Erythroblast (primary cell): ENCODE results near the gene NUP93.

Experiments
- DNase-seq, 2 experiments: peaks; one replicate each; lab custom pipeline; 2025; lab: John Stamatoyannopoulos, UW
- GATA1 ChIP-seq: IDR thresholded peaks from 2 replicates; pipeline ENCODE4 v1.6.1; 2011; ENCODE audit warnings: low read depth, mild to moderate bottlenecking, control low read depth, low read length, moderate library complexity
- POLR2A ChIP-seq: IDR thresholded peaks from 2 replicates; pipeline ENCODE4 v1.6.1; 2011; ENCODE audit warnings: mild to moderate bottlenecking, low read length

The NUP93 gene

DNA sequence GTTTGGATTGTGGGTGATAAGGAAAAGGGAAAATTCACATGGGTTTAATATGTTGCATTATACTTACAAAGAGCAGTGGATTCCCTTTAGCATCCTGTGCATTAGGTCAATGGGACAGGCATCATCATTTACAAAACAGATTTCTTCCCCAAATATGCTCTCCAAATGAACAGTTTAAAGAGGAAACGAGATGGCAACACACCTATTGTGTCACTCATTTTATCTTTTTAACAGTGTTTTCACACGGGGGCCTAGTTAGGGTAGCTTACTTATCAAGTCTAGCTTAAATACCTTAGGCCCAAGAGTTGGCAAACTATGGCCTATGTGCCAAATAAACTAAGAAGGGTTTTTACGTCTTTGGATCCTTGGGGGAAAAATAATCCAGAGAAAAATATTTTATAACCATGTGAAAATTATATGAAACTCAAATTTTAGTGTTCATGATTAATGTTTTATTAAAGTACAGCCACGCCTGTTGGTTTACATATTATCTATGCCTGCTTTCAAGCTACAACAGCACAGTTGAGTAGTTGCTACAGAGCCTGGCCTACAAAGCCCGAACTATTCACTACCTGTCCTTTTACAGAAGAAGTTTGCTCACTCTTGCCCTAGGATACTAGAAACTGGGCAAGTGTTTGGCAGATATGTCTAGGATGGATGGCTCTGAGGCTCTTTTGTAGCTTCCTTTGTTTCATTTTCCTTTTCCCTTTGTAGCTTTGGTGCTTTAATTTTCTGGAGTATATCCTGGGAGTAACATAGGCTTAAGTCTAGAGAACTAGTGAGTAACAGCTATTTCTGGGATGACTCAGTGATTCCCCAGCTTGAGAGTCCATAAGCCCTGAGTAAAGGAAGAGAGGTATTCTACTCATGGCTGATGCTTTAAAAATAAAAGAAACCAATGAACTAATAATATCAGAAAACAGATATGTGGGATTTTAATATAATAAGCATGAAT, 12.4 kb downstream of the NUP93 start:
- DNase-seq, result peak in 1 of 2 experiments; percentile 23
- TF ChIP-seq GATA1 (no peak), POLR2A (no peak)

- DNase-seq, result peak in 1 of 2 experiments; percentile 8
These were observed 13.9 kb downstream of the NUP93 start for GRCh38 chr16:56743840-56744239.

DNA sequence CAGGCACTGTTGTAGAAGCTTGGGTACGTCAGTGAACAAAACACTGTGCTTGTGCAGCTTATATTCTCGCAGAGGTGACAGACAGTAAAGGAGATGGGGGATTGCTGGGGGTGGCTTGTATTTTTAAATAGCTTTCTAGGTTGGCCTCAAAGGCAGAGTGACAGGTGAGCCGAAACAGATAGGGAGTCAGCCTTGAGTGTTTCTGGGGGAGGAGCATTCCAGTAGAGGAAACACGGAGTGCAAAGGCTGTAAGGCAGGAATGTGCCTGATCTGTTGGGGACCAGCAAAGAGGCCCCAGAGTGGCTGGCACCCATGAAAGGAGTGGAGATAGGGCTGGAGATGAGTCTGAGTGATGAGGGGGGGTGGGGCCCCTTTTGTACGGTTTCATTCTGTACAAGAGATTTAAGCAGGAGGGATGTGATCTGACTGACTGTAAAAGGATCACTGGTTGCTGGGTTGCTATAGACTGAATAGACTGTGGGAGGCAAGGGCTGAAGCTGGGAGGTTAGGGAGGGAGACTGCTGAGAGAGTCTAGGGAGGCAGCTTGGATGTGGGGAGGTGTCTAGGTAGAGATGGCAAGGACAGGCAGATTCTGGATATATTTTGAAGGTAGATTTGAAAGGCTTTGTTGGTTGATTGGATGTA, 15.2 kb downstream of the NUP93 start:
- TF ChIP-seq POLR2A, result no peak
- TF ChIP-seq GATA1, result no peak
- no peak for DNase-seq

More at GRCh38 chr16:56743840-56744239, 13.9 kb downstream of the NUP93 start:
- TF ChIP-seq GATA1 (no peak), POLR2A (no peak)

- DNase-seq, result no peak
- TF ChIP-seq POLR2A (no peak), GATA1 (no peak)
These were observed 17.6 kb downstream of the NUP93 start for GRCh38 chr16:56747486-56748045.

GRCh38 chr16:56748191-56748590, 18.3 kb downstream of the NUP93 start:
- DNase-seq, result no peak

GRCh38 chr16:56748826-56749225, 18.9 kb downstream of the NUP93 start:
- DNase-seq, result no peak
- no peak for TF ChIP-seq GATA1
- TF ChIP-seq POLR2A, result no peak

More at GRCh38 chr16:56748191-56748590, 18.3 kb downstream of the NUP93 start:
- no peak for TF ChIP-seq GATA1
- TF ChIP-seq POLR2A, result no peak

GRCh38 chr16:56749672-56750491, 20.0 kb downstream of the NUP93 start:
- DNase-seq, result peak in 1 of 2 experiments; percentile 16
- no peak for TF ChIP-seq GATA1
- TF ChIP-seq POLR2A, result no peak

GRCh38 chr16:56753410-56753809, 23.5 kb downstream of the NUP93 start:
- DNase-seq, result no peak
- no peak for TF ChIP-seq POLR2A
- TF ChIP-seq GATA1, result no peak

DNA sequence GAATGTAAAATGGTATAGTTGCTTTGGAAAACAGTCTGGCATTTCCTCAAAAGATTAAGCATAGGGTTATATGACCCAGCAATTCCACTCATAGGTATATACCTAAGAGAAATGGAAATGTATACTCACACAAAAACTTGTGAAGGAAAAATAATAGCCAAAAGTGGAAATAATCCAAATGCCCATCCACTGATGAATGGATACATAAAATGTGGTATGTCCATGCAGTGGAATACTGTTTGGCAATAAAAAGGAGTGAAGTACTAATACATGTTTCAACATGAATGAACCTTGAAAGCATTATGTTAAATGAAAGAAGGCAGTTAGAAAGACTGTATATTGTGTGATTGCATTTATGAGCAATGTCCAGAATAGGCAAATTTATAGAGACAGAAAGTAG, 25.1 kb downstream of the NUP93 start:
- TF ChIP-seq GATA1 (no peak), POLR2A (no peak)
- DNase-seq, result no peak

- no peak for TF ChIP-seq GATA1
- TF ChIP-seq POLR2A, result no peak
- DNase-seq, result no peak
These were observed 28.5 kb downstream of the NUP93 start for GRCh38 chr16:56758432-56758831.

DNA sequence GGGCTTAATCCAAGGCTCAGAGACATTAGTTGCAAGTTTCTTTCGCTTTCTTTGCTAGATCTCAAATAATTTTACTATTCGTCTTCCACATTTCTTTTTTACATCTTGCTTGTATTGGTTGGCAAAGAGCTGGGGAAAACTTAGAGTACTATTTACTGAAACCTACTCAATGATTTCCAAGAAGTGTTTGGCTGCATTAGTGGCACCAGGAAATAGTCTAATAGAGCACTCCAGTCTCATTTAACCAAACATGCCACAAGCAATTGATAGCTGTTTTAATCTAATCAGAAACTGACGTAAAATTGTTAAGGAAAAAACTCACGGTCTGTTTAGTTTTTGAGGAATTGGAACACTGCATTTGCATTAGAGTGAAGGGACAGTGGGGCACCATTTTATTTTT, 29.0 kb downstream of the NUP93 start:
- TF ChIP-seq GATA1, result no peak
- TF ChIP-seq POLR2A, result no peak
- no peak for DNase-seq

DNA sequence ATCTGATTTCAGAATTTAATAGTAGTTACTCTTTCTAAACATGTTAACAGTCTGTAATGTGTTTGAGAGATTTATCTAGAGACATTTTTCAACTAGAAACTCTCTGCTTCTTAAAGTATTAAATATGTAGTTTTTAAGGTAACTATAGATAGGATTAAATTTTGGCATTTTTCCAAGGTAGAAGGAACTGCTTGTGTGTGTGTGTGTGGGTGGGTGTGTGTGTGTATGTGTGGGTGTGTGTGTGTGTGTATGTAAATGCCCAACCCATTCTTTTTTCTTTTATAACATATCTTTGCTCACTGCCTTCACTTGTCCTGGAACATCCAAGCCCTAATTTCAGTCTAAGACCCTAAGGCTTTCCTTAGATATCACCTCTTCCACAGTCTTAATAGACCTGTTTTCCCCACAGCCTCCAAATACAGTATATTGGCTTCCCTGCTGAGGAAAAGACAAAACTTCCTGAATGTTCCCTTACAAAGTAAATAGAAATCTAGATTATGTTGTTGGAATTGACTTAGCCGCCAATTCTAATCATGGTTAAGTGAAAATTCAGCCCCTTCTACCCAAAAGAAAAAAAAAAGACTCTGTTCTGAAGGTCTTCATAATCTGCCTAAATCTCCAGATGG, 33.5 kb downstream of the NUP93 start:
- peak; percentile 34 to 41 for DNase-seq
- no peak for TF ChIP-seq GATA1
- peak; percentile 3 for TF ChIP-seq POLR2A
